Pons (tissue), 1 donor: Measurements from ENCODE around the gene PRPF40B.
"Not testable (repeated sequence)": the region's sequence is repeated elsewhere in the genome, so short reads cannot be mapped to it uniquely, and the experiment has no call there.

Experiments used
- DNase-seq: peaks from one replicate; pipeline ENCODE4 v3.0.0-alpha.2; 2016; ENCODE audit warnings: low spot score

The PRPF40B gene

DNA sequence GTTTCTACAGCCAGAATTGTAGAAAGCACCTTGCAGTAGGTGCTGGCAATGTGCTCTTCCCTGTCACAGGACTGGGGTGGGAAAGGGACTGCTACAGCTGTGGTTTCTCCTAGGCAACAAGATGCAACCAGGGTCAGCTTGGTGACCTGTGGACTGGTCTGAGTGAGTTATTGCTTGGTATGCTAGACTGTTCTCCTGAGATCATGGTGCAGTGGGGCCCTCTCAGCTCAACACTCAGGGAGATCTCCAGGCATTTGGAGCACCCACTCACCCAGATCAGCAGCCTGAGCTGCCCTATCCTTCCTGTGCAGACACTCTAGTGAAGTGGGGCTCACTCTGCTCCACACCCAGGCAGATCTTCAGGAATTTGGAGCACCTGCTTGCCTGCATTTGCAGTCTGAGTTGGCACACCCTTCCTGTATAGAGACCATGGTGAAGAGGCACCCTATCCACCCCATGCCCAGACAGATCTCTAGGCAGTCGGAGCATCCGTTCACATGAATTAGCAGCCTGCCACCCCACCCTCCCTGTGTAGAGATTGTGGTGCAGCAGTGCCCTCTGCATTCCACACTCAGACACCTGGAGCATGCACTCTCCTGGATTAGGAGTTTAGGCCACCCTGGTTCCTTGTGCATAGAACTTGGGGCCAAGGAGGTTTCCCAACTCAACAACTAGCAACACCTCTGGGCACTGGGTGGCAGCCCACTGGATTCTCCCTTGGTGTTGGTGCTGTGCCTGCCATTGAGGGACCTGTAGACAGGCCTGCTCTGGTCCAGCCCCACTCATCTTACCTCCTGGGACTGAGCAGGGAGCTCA lies 14.1 kb upstream of the PRPF40B start:
- no peak for DNase-seq

DNA sequence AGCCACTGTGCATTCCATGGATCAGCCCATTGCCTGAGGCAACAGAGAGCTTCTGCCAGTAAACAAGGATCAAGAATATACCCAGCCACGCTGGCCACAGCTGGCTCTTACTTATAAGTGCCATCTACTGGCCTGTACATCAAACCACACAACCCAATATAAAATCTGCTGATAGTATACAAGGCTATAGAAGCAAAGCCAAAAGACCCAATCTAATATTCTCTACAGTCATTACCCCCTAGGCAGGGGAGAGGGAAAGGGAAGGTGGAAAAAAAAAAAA lies 13.5 kb upstream of the PRPF40B start:
- DNase-seq = no peak

DNA sequence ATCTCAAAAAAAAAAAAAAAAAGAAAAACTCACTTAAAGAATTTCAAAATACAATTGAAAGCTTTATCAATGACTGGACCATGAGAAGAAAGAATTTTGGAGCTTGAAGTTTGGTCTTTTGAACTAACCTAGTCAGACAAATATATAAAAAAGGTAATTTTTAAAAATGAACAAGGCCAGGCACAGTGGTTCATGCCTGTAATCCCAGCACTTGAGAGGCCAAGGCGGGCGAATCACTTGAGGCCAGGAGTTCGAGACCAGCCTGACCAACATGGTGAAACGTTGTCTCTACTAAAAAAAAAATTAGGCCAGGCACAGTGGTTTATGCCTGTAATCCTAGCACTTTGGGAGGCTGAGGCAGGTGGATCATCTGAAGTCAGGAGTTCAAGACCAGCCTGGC lies 12.6 kb upstream of the PRPF40B start:
- DNase-seq = not testable (repeated sequence)

DNA sequence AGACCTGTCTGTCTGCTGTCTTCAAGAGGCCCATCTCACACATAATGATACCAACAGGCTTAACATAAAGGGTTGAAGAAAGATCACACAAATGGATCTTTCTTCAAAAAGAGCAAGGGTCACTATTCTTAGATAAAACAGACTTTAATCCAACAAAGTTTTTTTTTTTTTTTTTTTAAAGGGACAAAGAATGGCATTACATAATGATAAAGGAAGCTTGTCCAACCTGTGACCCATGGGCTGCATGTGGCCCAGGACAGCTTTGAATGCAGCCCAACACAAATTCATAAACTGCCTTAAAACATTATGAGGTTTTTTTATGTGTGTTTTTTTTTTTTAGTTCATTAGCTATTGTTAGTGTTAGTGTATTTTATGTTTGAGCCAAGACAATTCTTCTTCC lies 11.2 kb upstream of the PRPF40B start:
- no peak for DNase-seq

DNA sequence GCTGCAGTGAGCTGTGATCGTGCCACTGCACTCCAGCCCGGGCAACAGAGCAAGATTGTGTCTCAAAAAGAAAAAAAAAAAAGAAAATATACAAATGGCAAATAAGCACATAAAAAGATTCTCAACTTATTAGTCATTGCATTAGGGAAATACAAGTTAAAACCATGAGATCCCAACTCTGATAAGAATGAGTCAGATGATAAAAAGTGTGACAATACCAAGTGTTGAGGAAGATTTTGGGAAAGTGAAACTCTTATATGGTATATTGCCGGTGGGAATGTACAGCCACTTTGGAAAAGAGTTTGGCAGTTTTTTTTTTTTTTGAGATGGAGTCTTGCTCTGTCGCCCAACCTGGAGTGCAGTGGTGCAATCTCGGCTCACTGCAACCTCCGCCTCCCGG lies 7.6 kb upstream of the PRPF40B start:
- DNase-seq = no peak

DNA sequence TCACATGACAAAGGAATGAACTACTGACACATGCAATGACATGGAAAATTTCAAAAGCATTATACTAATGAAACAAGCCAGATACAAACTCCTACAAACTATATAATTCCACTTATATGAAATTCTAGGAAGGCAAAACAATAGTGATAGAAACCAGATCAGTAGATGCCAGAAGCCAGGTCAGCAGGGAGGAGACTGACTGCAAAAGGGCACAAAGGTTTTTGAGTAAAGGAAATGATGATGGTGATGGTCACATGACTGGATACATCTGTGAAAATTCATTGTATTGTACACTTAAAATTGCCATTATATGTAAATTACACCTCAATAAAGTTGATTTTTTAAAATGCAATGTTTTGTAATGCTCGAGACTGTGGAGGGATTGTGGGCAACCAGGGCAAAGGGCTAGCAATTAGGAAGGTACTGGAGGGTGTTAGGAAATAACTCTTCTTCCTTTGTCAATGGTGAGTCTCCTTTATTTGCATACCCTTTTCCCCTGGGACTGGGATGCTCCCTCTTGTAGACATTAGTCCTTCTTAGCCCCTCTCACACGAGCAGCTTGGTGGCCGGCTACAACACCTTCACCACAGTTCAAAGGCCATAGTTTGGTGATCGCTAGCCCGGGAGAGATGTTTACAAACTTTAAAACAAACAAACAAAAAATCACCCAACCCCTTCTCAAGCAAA lies 6.7 kb upstream of the PRPF40B start:
- no peak for DNase-seq

DNA sequence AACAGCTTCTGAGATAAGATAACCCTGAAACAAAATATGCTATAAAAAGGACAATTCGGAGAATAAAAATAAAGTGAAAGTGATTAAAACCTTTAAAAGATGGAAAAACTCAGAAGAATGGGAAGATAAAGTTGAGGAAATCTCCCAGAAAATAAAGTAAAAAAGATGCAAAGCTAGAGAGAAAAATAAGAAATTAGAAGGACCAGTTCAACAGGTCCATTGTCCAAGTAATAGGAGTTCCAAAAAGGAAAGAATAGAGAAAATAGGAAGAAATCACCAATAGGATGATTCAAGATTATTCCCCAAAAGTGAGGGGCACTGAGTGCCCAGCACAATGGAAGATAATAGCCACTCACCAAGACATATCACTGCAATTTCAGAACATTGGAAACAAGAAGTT lies 4.8 kb upstream of the PRPF40B start:
- no peak for DNase-seq

DNA sequence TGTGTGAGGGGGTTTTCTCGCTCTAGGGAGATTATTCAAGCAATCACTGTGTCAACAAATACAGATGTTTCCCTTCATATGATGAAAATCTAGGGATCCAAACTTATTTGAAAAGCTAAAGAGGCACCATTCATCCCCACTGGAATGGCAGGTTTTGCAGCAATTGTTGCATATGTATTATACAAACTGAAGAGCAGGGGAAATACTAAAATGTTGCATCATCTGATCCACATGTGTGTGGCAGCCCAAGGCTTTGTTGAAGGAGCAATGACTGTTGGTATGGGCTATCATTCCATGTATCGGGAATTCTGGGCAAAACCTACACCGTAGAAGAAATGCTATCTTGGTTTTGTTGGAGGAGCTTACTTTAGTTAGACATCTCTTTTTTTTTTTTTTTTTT lies 4.1 kb upstream of the PRPF40B start:
- DNase-seq = no peak

DNA sequence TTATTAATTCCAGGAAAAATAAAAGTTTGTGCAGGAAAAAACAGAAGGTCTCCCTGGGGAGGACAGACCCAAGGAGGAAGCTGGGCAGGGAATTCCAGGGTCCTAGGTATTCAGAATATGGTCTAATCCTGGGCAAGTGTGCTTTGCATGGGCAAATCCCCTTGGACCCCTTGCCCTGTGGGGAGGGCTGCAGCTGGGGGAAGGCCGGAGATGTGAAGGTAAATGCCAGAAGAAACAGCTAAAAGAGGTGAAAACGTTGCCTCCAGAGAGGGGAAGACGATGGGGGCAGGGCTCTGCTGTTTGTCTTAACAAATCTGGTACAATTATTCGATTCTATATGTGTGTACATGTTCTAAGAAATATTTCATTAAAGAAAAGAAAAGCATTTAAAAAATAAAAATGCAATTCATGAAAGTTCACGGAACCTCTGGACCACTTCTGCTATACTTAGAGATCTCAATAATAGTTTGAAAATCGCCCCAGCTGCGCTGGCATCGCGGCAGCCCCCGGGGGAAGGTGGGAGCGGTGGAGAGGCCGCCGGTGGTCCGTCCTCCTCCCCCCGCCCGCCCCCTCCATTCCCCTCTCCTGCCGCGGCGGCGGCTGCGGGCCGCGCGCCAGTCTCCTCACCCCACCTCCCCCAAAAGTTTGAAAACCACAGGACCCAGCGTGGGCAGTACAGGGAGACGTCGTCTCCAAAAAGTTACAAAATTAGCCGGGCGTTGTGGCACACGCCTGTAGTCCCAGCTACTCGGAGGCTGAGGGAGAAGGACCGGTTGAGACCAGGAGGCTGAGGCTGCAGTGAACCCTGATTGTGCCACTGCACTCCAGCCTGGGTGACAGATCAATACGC lies 1.5 kb upstream of the PRPF40B start:
- no peak for DNase-seq

DNA sequence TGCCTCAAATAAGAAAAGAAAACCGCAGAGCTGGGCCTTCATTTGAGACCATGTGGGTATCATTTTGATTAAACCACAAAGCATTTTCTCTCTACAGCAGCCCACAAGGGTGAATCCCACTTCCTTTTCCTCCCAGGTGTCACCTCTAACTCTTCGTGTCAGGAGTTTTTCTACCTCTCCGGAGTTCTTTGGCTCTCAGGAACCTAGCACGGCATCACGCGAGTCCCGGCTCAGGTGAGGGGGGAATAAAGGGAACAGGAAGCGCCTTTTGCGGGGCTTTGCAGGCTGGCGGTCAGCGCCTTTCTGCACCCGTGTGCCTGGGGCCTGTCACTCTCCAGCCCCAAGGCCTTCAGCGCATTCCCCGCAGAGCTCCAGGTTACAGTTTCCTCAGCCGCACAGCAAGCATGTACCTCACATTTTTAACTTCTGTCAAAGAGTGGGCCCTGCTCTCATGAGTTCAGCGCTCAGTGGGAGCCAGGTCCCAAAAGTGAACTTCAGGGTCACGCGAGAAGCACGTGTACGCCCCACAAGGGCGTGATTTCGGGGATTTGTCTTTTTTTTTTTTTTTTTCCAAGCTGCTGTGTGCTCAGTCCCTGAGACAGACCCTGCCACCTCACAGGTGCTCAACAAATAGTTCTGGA lies 740 bp upstream of the PRPF40B start:
- DNase-seq = no peak

DNA sequence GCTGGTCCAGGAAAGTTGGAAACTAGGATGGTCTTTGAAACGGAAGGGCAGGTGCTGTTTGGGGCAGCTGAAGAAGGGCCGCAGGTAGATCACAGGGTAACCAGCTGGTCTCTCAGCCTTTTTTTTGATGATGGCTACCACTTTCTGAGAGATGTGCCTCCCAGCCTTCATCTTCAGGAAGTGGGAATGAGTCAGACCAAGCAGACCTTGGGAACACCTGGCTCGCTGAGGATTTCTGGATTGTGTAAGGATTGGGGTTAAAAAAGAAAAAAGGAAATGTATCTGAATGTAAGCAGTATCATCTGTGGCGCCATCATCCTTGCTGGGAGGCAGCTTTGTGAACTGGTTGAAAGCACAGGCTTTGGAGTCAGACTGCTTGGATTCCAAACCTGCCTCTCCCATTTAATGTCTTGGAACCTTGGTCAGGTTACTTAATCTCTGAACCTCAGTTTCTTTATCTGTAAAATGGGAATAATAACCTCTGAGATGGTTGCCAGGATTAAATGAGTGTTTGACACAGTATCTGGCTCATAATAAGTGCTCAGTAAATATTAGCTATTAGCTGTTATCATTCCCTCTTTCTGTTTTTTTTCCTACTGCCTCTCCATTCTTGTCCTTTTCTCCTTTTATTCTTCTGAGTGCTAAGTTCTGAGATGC lies 1.7 kb downstream of the PRPF40B start:
- no peak for DNase-seq

DNA sequence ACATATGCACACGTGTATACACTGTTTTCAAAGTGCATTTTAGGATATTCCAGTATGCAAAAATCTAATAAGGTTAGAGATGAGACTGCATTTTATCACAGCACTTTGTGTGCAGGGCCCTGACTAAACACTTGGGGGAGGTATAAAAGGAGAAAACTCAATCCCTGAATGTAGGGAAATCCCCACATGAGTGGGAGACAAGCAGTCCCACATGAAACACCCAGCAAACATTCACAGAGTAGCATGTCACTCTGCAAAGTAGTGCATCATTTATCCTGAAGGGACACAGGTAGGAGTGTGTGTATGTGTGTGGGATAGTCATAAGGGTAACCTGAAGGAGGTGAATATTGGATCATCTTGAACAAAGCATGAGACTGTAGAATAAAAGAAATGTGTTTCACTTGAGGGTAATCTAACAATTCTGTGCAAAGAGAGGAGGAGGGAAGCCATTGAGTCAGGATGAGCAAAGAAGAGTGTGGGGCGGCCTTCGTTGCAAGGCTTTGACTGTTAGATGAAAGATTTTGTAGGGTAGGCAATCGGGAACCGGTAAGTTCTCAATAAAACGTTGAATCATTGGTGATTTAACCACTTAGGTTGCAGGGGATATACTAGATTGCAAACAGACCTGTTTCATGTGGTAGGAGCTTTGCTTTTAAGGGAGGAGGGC lies 2.9 kb downstream of the PRPF40B start:
- no peak for DNase-seq

DNA sequence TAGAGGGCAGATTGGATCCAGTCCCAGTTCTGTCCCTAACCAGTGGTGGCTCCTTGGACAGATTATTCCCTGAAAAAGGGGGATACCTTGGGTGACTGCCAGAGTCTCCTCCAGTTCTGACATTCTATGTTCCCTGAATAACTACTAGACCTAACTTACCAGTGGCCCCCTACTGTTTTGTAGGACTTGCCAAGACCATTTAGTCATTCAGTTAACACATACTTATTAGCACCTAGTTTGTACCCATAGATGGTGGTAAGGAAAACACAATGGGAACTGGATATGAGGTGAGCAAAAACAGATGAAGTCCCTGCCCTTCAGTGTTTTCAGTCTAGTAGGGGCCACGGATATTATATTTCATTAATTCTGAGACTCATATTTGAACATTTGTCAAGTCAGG lies 3.5 kb downstream of the PRPF40B start:
- no peak for DNase-seq

DNA sequence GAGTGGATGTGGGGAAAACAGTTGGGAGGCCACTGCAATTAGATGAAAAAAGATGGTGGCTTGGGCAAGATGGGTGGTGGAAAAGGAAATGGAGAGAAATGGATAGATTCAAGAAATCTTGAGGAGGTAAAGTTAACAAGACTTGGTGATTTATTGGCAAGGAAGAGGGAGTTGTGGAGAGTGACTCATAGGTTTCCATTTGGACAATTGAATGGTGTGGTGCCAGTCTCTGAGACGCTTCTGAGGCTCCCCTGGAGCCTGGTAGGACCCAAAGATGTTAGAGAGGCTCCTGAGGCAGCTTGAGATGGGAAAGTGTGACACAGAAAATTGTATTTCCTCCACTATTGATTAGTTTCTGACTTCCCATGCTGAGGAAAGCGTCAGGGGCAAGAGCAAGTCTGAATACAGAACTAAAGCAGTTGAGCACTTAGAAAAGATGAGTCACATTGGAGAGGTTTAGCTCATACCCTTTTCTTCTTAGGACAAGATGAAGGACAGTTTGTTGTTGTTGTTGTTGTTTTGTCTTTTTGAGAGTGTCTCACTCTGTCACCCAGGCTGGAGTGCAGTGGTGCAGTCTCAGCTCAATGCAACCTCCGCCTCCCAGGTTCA lies 4.5 kb downstream of the PRPF40B start:
- DNase-seq = no peak

DNA sequence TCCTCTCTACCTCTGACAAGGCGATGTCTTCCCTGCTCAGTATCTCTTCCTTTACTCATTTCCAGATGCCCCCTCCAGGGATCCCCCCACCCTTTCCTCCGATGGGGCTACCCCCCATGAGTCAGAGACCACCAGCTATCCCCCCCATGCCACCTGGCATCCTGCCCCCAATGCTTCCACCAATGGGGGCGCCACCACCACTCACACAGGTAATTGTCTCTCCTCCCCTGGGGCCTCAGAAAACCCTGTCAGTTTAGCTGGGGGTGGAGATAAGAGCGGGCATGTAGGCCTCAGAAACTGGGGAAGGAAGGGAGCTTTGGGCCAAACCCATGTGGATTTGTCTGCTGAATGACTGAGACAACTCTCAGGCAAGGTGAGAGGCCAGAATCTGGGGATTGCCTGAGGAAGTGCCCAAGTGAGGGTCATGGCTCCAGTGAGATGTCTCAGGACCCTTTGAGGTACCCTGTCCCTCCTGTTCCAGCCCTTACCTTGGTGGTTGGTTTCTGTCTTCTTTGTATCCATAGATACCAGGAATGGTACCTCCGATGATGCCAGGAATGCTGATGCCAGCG lies 8.1 kb downstream of the PRPF40B start:
- no peak for DNase-seq

DNA sequence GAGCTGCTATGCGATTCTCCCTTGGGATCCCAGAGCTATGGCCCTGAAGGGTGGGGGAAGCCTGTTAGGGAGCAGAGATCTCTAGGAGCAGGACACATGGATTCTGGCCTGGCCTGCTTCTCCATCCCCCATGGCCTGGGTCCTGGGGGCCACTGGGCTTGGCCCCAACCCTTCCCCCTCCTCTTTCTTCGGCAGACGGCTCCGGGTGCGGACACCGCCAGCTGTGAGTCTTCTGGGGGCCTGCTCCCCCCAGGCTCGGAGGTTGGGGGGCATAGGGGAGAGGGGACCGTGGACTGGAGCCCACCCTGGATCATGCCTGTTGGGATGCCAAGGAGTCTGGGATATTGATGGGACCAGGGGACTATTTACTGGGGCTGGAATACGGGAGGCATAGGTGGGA lies 9.0 kb downstream of the PRPF40B start:
- no peak for DNase-seq

DNA sequence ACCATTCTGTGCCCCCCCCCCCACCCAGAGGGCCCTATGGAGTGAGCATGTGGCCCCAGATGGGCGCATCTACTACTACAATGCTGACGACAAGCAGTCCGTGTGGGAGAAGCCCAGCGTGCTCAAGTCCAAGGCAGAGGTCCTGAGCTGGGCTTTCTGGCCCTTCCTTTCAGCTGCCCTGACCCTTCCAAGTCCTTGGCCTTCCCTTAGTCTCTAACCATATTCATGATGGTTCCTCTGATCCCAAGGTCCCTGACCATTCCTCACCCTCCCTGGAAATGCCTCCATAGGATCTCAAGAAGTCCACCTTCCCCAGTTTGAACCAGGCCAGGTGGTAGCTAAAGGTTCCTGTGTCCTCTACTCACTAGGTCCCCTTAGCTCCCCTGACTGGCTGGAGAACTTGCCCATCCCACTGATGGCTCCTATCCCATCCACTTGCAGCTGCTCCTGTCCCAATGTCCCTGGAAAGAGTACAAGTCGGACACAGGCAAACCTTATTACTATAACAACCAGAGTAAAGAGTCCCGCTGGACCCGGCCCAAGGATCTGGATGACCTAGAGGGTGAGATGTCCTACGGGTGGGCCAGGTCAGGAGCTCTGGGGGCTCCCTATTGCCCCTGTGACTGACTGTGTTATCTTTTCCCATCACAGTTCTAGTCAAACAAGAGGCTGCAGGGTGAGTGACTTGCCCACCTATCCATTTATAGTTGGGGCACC lies 9.8 kb downstream of the PRPF40B start:
- DNase-seq = no peak

DNA sequence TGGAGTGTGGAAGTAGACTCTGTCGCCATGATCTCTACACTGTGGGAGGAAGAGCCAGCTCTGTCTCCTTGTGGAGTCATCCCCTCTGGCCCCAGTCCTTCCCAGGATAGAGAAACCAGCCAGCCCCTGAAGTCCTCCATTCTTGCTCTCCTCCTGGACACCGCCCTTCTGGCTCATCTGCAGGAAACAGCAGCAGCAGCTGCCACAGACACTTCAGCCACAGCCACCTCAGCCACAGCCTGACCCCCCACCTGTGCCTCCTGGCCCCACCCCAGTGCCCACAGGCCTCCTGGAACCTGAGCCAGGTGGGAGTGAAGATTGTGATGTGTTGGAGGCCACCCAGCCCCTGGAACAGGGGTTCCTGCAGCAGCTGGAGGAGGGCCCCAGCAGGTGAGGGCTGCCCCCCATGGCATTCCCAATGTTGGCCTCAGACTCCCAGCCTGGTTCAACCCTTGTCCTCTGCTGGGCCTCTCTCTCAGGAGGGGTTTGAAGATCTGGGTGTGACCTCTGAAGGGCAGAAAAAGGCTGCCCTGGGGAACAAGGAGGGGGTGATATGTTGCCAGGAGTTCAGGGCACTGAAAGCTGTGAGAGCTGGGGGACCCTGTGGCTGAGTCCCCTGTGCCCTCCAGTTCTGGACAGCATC lies 10.5 kb downstream of the PRPF40B start:
- DNase-seq = no peak

DNA sequence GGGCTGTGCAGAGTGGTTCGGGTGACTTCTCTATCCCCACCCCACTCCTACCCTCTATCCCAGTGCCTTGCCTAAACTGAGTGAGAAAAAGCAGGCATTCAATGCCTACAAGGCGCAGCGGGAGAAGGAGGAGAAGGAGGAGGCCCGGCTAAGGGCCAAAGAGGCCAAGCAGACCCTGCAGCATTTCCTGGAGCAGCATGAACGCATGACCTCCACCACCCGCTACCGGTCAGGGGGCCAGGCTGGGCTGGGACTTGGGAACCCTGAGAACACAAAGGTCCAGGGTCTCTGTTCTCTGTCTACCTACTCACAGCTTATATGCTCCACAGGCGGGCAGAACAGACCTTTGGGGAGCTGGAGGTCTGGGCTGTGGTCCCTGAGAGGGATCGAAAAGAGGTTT lies 11.7 kb downstream of the PRPF40B start:
- no peak for DNase-seq

DNA sequence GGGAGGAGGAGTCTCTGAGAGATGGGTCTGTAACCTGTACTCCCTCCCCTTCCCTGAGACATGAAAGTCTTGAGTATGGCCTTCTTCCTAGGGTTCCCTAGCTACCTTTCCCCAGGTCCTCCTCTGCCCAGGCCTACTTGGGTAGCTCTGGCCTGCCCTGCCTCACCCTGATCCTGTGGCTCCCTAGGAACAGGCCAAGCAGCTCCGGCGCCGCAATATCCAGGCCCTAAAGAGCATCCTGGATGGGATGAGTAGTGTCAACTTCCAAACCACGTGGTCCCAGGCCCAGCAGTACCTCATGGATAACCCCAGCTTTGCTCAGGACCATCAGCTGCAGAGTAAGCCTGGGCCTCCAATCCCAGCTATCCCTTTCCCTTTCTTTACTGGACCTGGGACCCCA lies 12.3 kb downstream of the PRPF40B start:
- no peak for DNase-seq
